IPS-15b (cell line): ENCODE data around the gene PSMC2.
"Not testable (repeated sequence)": the region's sequence is repeated elsewhere in the genome, so short reads cannot be mapped to it uniquely, and the experiment has no call there.

Experiments
- H3K27me3 ChIP-seq: one replicate; pipeline ENCODE4 v1.6.1; 2013; ENCODE audit warnings: low read length; ENCODE audit not compliant: control insufficient read depth, insufficient read depth
- H3K36me3 ChIP-seq: one replicate; pipeline ENCODE4 v1.6.1; 2013; ENCODE audit warnings: low read length; ENCODE audit not compliant: control insufficient read depth, insufficient read depth
- H3K4me1 ChIP-seq: one replicate; pipeline ENCODE4 v1.6.1; 2013; ENCODE audit warnings: mild to moderate bottlenecking, low read length; ENCODE audit not compliant: control insufficient read depth, insufficient read depth
- H3K4me3 ChIP-seq: one replicate; pipeline ENCODE4 v1.5.1; 2013; ENCODE audit warnings: low read depth, low read length
- H3K9ac ChIP-seq: one replicate; pipeline ENCODE4 v1.6.1; 2013; ENCODE audit warnings: low read depth, mild to moderate bottlenecking, low read length
- H3K9me3 ChIP-seq: one replicate; pipeline ENCODE4 v1.6.1; 2013; ENCODE audit warnings: mild to moderate bottlenecking, low read length; ENCODE audit not compliant: control insufficient read depth, insufficient read depth

PSMC2 gene

DNA sequence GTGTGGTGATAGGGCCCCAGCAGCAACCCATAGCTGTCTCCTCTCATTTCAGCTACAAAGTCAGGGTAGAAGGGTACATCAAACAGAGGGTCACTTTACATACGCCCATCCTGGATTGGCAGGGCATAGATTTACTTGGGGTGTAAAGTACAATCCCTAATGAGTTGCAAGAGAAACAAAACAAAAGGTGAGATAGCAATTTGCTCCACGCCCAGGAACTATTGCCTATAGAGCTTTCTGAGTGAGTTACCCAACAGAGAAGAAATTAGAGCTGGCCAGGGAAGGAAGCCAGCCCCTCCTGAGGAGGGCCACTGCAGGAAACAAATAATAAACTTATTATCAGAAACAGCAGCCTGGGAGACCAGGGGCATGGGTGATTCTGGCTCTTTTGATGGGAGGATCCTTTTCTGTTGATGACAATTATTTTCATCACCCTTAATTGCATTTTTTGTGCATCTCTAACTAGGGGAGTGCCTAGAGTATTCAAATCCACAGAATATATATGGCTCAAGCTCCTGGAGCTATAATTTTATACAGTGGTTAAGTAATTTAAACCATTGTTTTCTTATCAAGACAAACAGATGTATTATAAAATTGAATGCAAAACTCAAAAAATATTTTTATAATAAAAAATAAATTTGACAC lies 51.2 kb downstream of the PSMC2 start:
- no peaks in the 10 kb centered on the region for H3K4me1 ChIP-seq
- no peaks in the 10 kb centered on the region for H3K9me3 ChIP-seq
- no peak overlapping the region for H3K4me3 ChIP-seq
- H3K9ac ChIP-seq, result no peak overlapping the region
- no peaks in the 10 kb centered on the region for H3K27me3 ChIP-seq
- H3K36me3 ChIP-seq, result no peaks in the 10 kb centered on the region

- H3K9me3 ChIP-seq, H3K9ac ChIP-seq, H3K4me3 ChIP-seq, H3K36me3 ChIP-seq, H3K4me1 ChIP-seq, H3K27me3 ChIP-seq: not testable (repeated sequence)
Measured at GRCh38 chr7:103399687-103400086, 52.2 kb downstream of the PSMC2 start.

DNA sequence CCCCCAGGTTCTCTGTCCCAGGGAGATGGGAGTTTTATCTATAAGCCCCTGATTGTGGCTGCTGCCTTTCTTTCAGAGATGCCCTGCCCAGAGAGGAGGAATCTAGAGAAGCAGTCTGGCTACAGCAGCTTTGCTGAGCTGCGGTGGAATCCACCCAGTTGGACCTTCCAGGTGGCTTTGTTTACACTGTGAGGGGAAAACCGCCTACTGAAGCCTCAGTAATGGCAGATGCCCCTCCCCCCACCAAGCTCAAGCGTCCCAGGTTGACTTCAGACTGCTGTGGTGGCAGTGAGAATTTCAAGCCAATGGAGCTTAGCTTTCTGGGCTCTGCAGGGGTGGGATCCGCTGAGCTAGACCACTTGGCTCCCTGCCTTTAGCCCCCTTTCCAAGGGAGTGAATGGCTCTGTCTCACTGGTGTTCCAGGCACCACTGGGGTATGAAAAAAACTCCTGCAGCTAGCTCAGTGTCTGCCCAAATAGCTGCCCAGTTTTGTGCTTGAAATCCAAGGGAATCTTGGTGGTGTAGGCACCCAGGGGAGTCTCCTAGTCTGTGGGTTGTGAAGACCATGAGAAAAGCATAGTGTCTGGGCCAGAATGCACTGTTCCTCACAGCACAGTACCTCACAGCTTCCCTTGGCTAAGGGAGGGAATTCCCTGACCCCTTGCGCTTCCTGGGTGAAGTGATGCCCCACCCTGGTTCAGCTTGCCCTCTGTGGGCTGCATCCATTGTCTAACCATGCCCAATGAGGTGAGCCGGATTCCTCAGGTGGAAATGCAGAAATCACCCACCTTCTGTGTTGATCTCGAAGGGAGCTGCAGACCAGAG lies 58.6 kb downstream of the PSMC2 start:
- not testable (repeated sequence) for H3K27me3 ChIP-seq, H3K9me3 ChIP-seq, H3K4me1 ChIP-seq, H3K9ac ChIP-seq, H3K36me3 ChIP-seq, H3K4me3 ChIP-seq

GRCh38 chr7:103412151-103412550 lies 64.7 kb downstream of the PSMC2 start:
- H3K9me3 ChIP-seq, result no peaks in the 10 kb centered on the region
- H3K4me3 ChIP-seq, result no peak overlapping the region
- no peaks in the 10 kb centered on the region for H3K27me3 ChIP-seq
- no peak overlapping the region for H3K9ac ChIP-seq
- no peaks in the 10 kb centered on the region for H3K36me3 ChIP-seq
- no peaks in the 10 kb centered on the region for H3K4me1 ChIP-seq

GRCh38 chr7:103413407-103413806 lies 66.0 kb downstream of the PSMC2 start:
- no peak overlapping the region for H3K9ac ChIP-seq
- H3K9me3 ChIP-seq, result no peaks in the 10 kb centered on the region
- no peaks in the 10 kb centered on the region for H3K27me3 ChIP-seq
- H3K4me3 ChIP-seq, result no peak overlapping the region
- H3K36me3 ChIP-seq, result no peaks in the 10 kb centered on the region
- no peaks in the 10 kb centered on the region for H3K4me1 ChIP-seq

DNA sequence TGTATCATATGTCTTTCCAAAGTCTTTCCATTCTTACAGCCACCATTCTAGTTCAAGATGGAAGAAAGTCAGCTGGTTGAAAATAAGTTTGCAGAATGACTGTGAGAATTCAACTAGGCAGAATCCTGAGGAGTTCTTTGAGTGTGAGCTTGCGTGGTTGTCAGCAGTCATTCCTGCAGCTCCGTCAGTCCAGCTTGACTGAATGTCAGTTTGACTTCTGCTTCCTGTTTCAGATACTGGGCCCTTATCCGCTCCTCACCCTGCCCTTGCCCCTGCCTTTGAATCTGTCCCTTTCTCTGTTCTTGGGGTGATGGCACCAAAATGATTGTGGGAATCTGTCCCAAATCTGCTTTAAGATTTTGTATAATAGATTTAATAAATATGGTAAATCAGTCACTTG lies 70.8 kb downstream of the PSMC2 start:
- no peak overlapping the region for H3K4me3 ChIP-seq
- no peaks in the 10 kb centered on the region for H3K27me3 ChIP-seq
- H3K4me1 ChIP-seq, result no peaks in the 10 kb centered on the region
- no peaks in the 10 kb centered on the region for H3K9me3 ChIP-seq
- no peak overlapping the region for H3K9ac ChIP-seq
- no peaks in the 10 kb centered on the region for H3K36me3 ChIP-seq
